ENCODE results near the gene WBP11.

WBP11 gene

GRCh38 chr12:14845350-14845750 lies 42.1 kb upstream of the WBP11 start:
- H3K4me3 ChIP-seq (ENCODE audit: low read depth, low read length): no peak overlapping the region
- peak; percentile 60 for TF ChIP-seq CTCF (IDR thresholded peaks at IDR 0.05; ENCODE audit: low read depth, low read length)

GRCh38 chr12:14844401-14844800 lies 41.1 kb upstream of the WBP11 start:
- no peak for TF ChIP-seq CTCF (IDR thresholded peaks at IDR 0.05; ENCODE audit: low read depth, low read length)
- no peak overlapping the region for H3K4me3 ChIP-seq (ENCODE audit: low read depth, low read length)

- H3K4me3 ChIP-seq (ENCODE audit: low read depth, low read length): no peak within 1 kb of the TSS
- TF ChIP-seq CTCF (IDR thresholded peaks at IDR 0.05; ENCODE audit: low read depth, low read length): no peak
These were observed 40.2 kb upstream of the WBP11 start, which contains the start of gene ART4 for GRCh38 chr12:14843425-14843887. TSS of gene ART4 (minus strand) at chr12:14843526. CDS start at chr12:14843113, 413 bp downstream.

GRCh38 chr12:14842315-14842714 lies 39.0 kb upstream of the WBP11 start:
- no peak for TF ChIP-seq CTCF (IDR thresholded peaks at IDR 0.05; ENCODE audit: low read depth, low read length)
- no peak overlapping the region for H3K4me3 ChIP-seq (ENCODE audit: low read depth, low read length)

- H3K4me3 ChIP-seq (ENCODE audit: low read depth, low read length): no peak overlapping the region
- no peak for TF ChIP-seq CTCF (IDR thresholded peaks at IDR 0.05; ENCODE audit: low read depth, low read length)
These were observed 38.5 kb upstream of the WBP11 start for GRCh38 chr12:14841761-14842160.

- H3K4me3 ChIP-seq (ENCODE audit: low read depth, low read length): no peak overlapping the region
- no peak for TF ChIP-seq CTCF (IDR thresholded peaks at IDR 0.05; ENCODE audit: low read depth, low read length)
These were observed 37.3 kb upstream of the WBP11 start for GRCh38 chr12:14840616-14841015.

- no peak overlapping the region for H3K4me3 ChIP-seq (ENCODE audit: low read depth, low read length)
- no peak for TF ChIP-seq CTCF (IDR thresholded peaks at IDR 0.05; ENCODE audit: low read depth, low read length)
These were observed 36.0 kb upstream of the WBP11 start for GRCh38 chr12:14839262-14839661.
